Measurements from ENCODE around the gene HOXC11. TPM values are rescaled to one million over a fixed set of nuclear protein-coding genes. Genes with fewer than 3 reads are reported as not detected.

The HOXC11 gene
- total RNA-seq, 4 donors from 2014 or later: not detected

DNA sequence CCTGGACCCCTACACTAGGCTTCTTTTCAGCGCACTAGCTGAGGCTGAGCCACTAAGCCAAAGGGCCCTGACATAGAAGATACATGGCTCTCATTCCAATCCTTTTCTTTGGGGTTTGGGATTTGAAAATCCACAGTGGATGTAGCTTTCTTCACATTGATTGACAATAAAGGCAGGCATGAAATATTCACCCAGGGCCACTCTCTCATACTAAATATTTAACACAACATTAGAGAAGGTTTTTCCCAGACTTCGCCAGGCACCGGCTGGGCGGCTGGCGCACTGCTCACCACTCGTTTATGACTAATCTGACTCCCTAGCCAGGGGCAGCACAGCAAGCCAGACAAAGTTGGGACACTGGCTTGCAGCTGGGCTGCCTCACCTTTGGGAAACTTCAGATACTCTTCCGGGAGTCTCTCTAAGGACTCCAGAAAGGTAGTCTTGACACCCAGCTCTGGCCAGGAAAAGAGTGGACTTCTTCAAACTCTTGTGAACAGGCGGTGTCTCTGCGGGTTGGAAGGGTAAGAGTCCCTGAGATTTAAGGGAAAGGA lies 699 bp upstream of the HOXC11 start:
- peaks cover 100% of the 10 kb centered on the region for H3K27me3 ChIP-seq
- peaks cover 0 to 5% of the 10 kb centered on the region in 2 donors for H3K9me3 ChIP-seq
- 49 to 62% methylated on average over 7 to 9 of the region's 9 CpGs for WGBS, 2 donors (ENCODE audit: low coverage in 1 of 2)
- no peak overlapping the region for H3K4me3 ChIP-seq
- H3K36me3 ChIP-seq: no peaks in the 10 kb centered on the region
- intact Hi-C loops (cut with DNase I; ENCODE audit: low total_unique reads) (no loop called here), in situ Hi-C loops (cut with MboI; ENCODE audit: low pct_ligation_motif_present in 1 of 4, low pct_unique_long_range_greater_than_20kb in 1 of 4, low sequenced_read_pairs in 3 of 4) (no loop called here)
- DNase-seq: no peak
- TF ChIP-seq POLR2A (IDR thresholded peaks at IDR 0.05) (no peak), EP300 (IDR thresholded peaks at IDR 0.05; ENCODE audit: low read depth) (no peak), POLR2AphosphoS5 (IDR thresholded peaks at IDR 0.05) (no peak)
- TF ChIP-seq, protein P1, sequence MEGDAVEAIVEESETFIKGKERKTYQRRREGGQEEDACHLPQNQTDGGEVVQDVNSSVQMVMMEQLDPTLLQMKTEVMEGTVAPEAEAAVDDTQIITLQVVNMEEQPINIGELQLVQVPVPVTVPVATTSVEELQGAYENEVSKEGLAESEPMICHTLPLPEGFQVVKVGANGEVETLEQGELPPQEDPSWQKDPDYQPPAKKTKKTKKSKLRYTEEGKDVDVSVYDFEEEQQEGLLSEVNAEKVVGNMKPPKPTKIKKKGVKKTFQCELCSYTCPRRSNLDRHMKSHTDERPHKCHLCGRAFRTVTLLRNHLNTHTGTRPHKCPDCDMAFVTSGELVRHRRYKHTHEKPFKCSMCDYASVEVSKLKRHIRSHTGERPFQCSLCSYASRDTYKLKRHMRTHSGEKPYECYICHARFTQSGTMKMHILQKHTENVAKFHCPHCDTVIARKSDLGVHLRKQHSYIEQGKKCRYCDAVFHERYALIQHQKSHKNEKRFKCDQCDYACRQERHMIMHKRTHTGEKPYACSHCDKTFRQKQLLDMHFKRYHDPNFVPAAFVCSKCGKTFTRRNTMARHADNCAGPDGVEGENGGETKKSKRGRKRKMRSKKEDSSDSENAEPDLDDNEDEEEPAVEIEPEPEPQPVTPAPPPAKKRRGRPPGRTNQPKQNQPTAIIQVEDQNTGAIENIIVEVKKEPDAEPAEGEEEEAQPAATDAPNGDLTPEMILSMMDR (IDR thresholded peaks at IDR 0.05): no peak
- H3K27ac ChIP-seq: no peak overlapping the region
- peaks cover 3 to 24% (median 17%) of the 10 kb centered on the region in 4 donors for H3K4me1 ChIP-seq

DNA sequence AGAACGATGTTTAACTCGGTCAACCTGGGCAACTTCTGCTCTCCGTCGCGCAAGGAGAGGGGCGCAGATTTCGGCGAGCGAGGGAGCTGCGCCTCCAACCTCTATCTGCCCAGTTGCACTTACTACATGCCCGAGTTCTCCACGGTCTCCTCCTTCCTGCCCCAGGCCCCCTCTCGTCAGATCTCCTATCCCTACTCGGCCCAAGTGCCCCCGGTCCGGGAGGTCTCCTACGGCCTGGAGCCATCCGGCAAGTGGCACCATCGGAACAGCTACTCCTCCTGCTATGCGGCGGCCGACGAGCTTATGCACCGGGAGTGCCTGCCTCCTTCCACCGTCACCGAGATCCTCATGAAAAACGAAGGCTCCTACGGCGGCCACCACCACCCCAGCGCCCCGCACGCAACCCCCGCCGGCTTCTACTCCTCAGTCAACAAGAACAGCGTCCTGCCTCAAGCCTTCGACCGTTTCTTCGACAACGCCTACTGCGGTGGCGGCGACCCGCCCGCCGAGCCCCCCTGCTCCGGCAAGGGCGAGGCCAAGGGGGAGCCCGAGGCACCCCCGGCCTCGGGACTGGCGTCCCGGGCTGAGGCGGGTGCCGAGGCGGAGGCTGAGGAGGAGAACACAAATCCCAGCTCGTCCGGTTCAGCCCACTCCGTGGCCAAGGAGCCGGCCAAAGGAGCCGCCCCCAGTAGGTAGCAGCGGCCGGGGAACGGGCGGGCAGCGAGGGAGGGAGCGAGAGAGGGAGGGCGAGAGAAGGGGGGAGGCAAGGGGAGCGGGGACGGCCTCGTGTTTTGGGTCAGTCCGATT lies 513 bp downstream of the HOXC11 start:
- in situ Hi-C loops (cut with MboI; ENCODE audit: low pct_ligation_motif_present in 1 of 4, low pct_unique_long_range_greater_than_20kb in 1 of 4, low sequenced_read_pairs in 3 of 4): no loop called here
- no peak overlapping the region for H3K27ac ChIP-seq
- H3K36me3 ChIP-seq: no peaks in the 10 kb centered on the region
- 0 to 25% methylated on average over 1 to 71 of the region's 71 CpGs for WGBS, 2 donors (ENCODE audit: low coverage in 1 of 2)
- peaks cover 100% of the 10 kb centered on the region for H3K27me3 ChIP-seq
- intact Hi-C loops (cut with DNase I; ENCODE audit: low total_unique reads): no loop called here
- peaks cover 3 to 31% (median 20%) of the 10 kb centered on the region in 4 donors for H3K4me1 ChIP-seq
- H3K9me3 ChIP-seq: peaks cover 0 to 5% of the 10 kb centered on the region in 2 donors
- DNase-seq: no peak
- H3K4me3 ChIP-seq: peak overlapping the region in 1 of 4 donors; percentile 27
- TF ChIP-seq, protein P1 (IDR thresholded peaks at IDR 0.05): no peak
- no peak for TF ChIP-seq POLR2AphosphoS5 (IDR thresholded peaks at IDR 0.05)

DNA sequence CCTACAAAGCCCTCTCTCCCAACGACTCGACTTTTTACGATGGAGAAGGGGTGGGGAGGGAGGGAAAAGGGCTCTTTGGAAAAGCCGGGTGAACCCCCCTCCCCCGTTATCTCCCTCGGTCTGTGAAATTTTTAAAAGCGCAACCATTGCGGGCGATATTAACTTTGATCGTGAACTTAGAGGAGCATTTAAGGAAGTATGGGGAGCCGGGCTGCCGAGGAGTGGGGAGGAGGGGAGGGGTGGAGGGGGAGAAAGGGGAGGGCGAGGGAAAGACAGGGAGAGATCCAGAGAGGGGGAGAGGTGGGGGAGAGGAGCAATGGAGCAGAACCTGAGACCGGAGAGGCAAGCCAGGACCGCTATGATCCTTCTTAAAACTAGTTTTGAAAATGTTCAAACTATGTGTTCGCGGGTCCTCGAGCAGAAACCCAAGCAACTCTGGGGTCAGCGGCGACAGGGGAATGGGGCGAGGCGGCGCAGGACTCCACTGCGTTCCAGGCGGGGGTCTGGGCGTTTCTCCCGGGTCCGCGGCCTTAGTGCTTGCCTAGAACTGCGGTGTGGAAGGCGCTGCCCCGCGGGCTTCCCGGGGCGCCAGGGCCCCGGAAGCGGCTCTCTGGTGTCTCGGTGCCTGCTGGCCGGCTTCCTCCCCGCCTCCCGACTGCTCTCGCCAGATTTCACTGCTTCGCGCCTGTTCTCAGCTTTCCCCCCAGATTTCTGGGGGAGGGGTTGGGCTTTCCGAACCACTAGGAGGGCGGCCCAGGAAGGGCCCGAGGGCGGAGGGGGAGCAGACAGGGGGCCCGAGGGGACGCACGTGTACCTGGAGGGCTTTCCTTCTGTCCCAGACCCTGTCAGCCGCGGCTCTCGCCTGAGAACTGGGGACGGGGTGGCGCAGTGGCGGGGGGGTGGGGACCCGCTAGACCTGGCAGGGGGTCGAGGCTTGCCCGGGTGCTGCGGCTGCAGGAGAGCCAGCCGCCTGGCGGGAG lies 1.4 kb downstream of the HOXC11 start, which contains the start of gene HOTAIR:
HOTAIR (minus strand) TSS at position 871 of the 980 bp plus-strand sequence.
- WGBS, 2 donors (ENCODE audit: low coverage in 1 of 2): 3 to 13% methylated on average over 13 to 40 of the region's 63 CpGs
- Histone ChIP-seq H3K27ac (no peak within 1 kb of the TSS), H3K27me3 (peaks cover 100% of the 10 kb centered on the region), H3K4me3 (peak within 1 kb of the TSS in 1 of 4 donors; percentile 27), H3K9me3 (peaks cover 0 to 5% of the 10 kb centered on the region in 2 donors), H3K4me1 (peaks cover 3 to 37% (median 21%) of the 10 kb centered on the region in 4 donors), H3K36me3 (no peaks in the 10 kb centered on the region)
- DNase-seq: no peak
- intact Hi-C loops (cut with DNase I; ENCODE audit: low total_unique reads) (no loop called here), in situ Hi-C loops (cut with MboI; ENCODE audit: low pct_ligation_motif_present in 1 of 4, low pct_unique_long_range_greater_than_20kb in 1 of 4, low sequenced_read_pairs in 3 of 4) (loop anchor here in 1 of 4 donors (25.0 kb wide), 1 partner anchor 187 kb away; no protein-coding TSS in a partner anchor)
- TF ChIP-seq POLR2A (IDR thresholded peaks at IDR 0.05): no peak
- TF ChIP-seq, protein P1 (IDR thresholded peaks at IDR 0.05): no peak
- TF ChIP-seq EP300 (IDR thresholded peaks at IDR 0.05; ENCODE audit: low read depth): no peak
- no peak for TF ChIP-seq POLR2AphosphoS5 (IDR thresholded peaks at IDR 0.05)

All from transverse colon (tissue), 4 donors.